Right lobe of liver (tissue), 4 donors: Measurements from ENCODE around the gene DTNA.
"Not testable (repeated sequence)": the region's sequence is repeated elsewhere in the genome, so short reads cannot be mapped to it uniquely, and the experiment has no call there.

Experiments used
- POLR2A ChIP-seq: fragments of 450-650 bp; IDR thresholded peaks from one replicate; pipeline ENCODE4 v1.6.1; 2017; ENCODE audit warnings: antibody characterized with exemption, mild to moderate bottlenecking
- TF ChIP-seq, protein P1 (sequence below), 4 donors: fragments of 200-600 bp in 3 of 4; fragments of 450-650 bp in 1 of 4; IDR thresholded peaks; one replicate each; pipeline versions ENCODE4 v1.5.1 to v1.8.0; 2016 to 2022; ENCODE audit warnings: antibody characterized with exemption in 4 of 4, mild to moderate bottlenecking in 2 of 4
- donor health status: DM: no; HTN: no; CAD: no.
- donor health status: DM: no; HTN: no; CAD: no.
- donor health status: DM: no; HTN: yes; CAD: no.

DNA sequence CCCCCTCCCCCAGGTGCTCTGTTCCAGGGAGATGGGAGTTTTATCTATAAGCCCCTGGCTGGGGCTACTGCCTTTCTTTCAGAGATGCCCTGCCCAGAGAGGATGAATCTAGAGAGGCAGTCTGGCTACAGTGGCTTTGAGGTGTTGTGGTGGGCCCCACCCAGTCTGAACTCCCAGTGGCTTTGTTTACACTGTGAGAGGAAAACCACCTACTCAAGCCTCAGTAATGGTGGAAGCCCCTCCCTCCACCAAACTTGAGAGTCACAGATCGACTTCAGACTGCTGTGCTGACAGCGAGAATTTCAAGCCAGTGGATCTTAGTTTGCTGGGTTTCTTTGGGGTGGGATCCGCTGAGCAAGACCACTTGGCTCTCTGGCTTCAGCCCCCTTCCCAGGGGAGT, 20.3 kb upstream of the DTNA start:
- TF ChIP-seq, protein P1, sequence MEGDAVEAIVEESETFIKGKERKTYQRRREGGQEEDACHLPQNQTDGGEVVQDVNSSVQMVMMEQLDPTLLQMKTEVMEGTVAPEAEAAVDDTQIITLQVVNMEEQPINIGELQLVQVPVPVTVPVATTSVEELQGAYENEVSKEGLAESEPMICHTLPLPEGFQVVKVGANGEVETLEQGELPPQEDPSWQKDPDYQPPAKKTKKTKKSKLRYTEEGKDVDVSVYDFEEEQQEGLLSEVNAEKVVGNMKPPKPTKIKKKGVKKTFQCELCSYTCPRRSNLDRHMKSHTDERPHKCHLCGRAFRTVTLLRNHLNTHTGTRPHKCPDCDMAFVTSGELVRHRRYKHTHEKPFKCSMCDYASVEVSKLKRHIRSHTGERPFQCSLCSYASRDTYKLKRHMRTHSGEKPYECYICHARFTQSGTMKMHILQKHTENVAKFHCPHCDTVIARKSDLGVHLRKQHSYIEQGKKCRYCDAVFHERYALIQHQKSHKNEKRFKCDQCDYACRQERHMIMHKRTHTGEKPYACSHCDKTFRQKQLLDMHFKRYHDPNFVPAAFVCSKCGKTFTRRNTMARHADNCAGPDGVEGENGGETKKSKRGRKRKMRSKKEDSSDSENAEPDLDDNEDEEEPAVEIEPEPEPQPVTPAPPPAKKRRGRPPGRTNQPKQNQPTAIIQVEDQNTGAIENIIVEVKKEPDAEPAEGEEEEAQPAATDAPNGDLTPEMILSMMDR (IDR thresholded peaks at IDR 0.05): not testable (repeated sequence)
- not testable (repeated sequence) for TF ChIP-seq POLR2A
